HUES6 (cell line): ENCODE data around the gene TRAF3.

Experiments used
- H3K27ac ChIP-seq: 2 replicates; pipeline ENCODE4 v1.7.0; 2013; ENCODE audit warnings: low read depth, mild to moderate bottlenecking, low read length, inconsistent platforms
- H3K27me3 ChIP-seq: 2 replicates; pipeline ENCODE4 v1.6.1; 2013; ENCODE audit warnings: low read length; ENCODE audit not compliant: control insufficient read depth, insufficient read depth
- H3K36me3 ChIP-seq: 2 replicates; pipeline ENCODE4 v1.6.1; 2013; ENCODE audit warnings: low read length; ENCODE audit not compliant: control insufficient read depth, insufficient read depth
- H3K4me1 ChIP-seq: 2 replicates; pipeline ENCODE4 v1.6.1; 2013; ENCODE audit warnings: low read length; ENCODE audit not compliant: control insufficient read depth, insufficient read depth
- H3K4me3 ChIP-seq: 2 replicates; pipeline ENCODE4 v1.5.1; 2013; ENCODE audit warnings: low read depth, low read length
- H3K9ac ChIP-seq: one replicate; pipeline ENCODE4 v1.6.1; 2013; ENCODE audit warnings: mild to moderate bottlenecking, low read length
- H3K9me3 ChIP-seq: 2 replicates; pipeline ENCODE4 v1.6.1; 2013; ENCODE audit warnings: low read depth, low read length; ENCODE audit not compliant: control insufficient read depth, insufficient read depth

The TRAF3 gene

DNA sequence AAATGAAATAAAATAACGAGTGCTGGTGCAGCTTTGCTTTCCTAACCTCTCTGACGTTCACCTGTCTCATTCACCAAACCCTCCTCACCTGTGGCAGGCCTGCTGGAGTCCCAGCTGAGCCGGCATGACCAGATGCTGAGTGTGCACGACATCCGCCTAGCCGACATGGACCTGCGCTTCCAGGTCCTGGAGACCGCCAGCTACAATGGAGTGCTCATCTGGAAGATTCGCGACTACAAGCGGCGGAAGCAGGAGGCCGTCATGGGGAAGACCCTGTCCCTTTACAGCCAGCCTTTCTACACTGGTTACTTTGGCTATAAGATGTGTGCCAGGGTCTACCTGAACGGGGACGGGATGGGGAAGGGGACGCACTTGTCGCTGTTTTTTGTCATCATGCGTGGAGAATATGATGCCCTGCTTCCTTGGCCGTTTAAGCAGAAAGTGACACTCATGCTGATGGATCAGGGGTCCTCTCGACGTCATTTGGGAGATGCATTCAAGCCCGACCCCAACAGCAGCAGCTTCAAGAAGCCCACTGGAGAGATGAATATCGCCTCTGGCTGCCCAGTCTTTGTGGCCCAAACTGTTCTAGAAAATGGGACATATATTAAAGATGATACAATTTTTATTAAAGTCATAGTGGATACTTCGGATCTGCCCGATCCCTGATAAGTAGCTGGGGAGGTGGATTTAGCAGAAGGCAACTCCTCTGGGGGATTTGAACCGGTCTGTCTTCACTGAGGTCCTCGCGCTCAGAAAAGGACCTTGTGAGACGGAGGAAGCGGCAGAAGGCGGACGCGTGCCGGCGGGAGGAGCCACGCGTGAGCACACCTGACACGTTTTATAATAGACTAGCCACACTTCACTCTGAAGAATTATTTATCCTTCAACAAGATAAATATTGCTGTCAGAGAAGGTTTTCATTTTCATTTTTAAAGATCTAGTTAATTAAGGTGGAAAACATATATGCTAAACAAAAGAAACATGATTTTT lies 128.2 kb downstream of the TRAF3 start:
- Histone ChIP-seq H3K4me1 (no peaks in the 10 kb centered on the region), H3K9me3 (peaks cover 14% of the 10 kb centered on the region), H3K27me3 (no peaks in the 10 kb centered on the region), H3K36me3 (peaks cover 36% of the 10 kb centered on the region), H3K27ac (no peak overlapping the region), H3K4me3 (no peak overlapping the region), H3K9ac (no peak overlapping the region)

DNA sequence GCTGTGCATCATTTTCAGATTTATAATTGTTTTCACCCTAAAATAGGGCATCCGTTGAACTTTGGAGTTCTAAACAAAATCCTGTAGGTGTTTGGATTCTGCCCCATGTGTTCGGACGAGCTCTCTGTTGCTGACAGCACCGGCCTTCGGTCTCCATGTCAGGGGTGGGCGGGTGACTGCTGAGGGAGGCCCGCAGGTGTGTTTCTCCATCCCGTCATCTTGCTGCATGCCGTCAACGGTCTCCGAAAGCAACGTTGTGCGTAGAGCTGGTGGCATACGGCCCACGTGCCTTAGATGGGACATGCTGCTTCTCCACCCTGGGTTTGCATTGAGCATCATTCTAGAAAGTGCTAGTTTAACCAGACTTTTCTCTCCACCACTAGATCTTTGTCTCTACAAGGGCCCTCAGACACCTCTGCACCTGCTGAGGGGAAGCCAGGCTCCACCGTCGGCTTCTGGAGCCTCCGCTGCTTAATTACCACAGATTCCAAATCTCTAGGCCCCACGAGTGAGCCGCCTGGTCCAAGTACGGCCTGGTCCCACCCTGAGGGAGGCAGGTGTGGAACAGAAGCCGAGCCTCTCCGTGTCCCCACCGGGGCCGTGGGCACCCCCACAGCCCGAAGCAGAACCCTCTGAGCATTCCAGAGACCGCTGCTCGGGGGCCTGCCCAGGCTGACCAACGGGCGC lies 129.5 kb downstream of the TRAF3 start:
- Histone ChIP-seq H3K4me3 (no peak overlapping the region), H3K27me3 (no peaks in the 10 kb centered on the region), H3K36me3 (peaks cover 34% of the 10 kb centered on the region), H3K4me1 (no peaks in the 10 kb centered on the region), H3K27ac (no peak overlapping the region), H3K9ac (no peak overlapping the region), H3K9me3 (peaks cover 14% of the 10 kb centered on the region)

DNA sequence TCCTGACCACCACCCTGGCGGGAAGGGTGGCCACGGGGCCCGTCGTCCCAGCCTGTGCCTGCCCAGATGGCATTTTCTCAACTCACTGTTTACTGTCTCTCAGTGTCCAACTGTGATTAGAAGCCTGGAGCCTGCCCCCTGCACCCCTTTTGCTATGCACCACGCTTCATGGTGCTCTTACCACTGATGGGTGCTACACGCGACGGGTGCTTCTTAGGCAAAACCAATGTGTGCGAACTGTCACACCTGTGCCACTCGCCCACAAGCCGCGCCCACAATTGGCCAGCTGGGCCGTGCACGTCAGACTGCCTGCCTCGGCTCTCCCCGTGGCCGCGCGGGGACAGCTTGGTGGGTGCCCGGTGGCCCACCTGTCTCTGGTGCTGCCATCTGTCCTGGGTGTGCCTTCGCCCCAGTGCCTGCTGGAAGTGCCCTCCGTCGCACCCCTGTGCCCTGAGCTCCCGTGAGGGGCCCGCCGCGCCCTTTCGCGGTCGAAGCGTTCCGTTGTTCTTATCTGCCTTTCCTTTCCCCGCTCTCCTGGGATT lies 130.1 kb downstream of the TRAF3 start:
- Histone ChIP-seq H3K4me1 (no peaks in the 10 kb centered on the region), H3K27ac (no peak overlapping the region), H3K9ac (no peak overlapping the region), H3K36me3 (peaks cover 34% of the 10 kb centered on the region), H3K27me3 (no peaks in the 10 kb centered on the region), H3K9me3 (peaks cover 14% of the 10 kb centered on the region), H3K4me3 (no peak overlapping the region)

DNA sequence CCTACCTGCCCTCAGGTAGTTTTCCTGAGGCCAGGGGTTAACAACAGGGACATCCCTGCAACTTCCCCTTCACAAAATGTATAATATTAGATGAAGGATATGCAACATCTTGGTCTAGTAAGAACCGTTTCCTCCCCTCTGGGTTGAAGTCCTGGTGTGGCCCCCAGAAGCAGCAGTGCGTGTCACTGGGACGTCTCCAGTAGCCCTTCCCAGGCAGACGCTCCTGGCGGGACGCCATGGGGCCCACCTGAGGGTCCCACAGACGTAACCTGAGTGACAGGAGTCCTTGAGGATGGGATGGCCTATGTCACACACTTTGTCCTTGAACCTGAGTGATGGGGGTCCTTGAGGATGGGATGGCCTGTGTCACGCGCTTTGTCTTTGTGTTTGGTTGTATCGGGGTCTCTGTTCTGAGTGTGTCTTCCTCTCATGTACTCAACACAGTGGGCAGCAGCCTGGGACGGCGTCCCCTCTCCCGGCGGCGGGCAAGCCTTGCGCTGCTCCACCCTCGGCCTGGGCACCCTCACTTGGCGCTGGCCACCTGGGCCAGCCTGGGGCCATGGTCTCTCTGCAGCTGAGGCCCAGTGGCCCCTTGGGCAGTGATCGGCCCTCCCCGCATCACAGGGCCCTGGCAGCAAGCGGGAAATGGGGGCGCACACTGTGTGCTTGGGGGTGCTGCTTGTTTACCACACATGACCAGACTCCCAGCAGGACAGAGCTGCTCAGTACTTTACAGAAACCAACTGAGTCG lies 130.9 kb downstream of the TRAF3 start:
- Histone ChIP-seq H3K4me3 (no peak overlapping the region), H3K9ac (no peak overlapping the region), H3K27ac (no peak overlapping the region), H3K36me3 (peaks cover 31% of the 10 kb centered on the region), H3K27me3 (no peaks in the 10 kb centered on the region), H3K9me3 (peaks cover 14% of the 10 kb centered on the region), H3K4me1 (no peaks in the 10 kb centered on the region)

DNA sequence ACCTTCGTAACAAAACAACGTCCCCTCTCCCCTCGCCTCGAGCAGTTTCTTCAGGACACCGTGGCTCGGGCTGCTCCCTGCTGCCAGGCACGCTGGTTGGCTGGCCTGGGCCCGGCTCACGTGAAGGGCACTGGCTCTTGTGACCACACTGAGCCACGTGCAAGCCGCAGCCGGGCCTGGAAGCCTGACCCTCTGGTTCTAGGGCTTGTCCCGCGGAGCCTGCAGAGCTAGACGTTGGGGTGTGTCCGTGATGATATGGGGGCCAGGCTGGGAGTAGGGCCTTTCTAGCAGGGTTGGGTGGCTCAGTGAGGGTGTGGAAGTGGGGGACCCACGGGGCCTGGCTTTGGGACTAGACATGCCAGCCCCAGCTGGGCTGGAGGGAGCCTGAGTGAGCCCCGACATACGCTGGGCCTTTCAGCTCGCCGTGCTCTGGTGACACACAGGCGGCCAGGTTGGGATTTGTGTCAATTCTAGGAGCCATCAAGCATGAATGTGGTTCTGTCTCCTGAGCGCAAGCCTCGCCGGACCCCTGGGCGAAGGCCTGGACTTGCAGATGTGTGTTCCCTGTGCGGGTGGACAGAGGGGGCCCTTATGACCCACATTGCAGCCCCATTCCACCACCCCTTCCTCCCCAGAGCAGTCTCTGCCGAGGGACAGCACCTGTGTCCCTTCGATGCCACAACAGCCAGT lies 131.7 kb downstream of the TRAF3 start:
- H3K9ac ChIP-seq, result no peak overlapping the region
- H3K27ac ChIP-seq, result no peak overlapping the region
- H3K27me3 ChIP-seq, result no peaks in the 10 kb centered on the region
- H3K36me3 ChIP-seq, result peaks cover 26% of the 10 kb centered on the region
- no peak overlapping the region for H3K4me3 ChIP-seq
- H3K4me1 ChIP-seq, result no peaks in the 10 kb centered on the region
- H3K9me3 ChIP-seq, result peaks cover 14% of the 10 kb centered on the region

DNA sequence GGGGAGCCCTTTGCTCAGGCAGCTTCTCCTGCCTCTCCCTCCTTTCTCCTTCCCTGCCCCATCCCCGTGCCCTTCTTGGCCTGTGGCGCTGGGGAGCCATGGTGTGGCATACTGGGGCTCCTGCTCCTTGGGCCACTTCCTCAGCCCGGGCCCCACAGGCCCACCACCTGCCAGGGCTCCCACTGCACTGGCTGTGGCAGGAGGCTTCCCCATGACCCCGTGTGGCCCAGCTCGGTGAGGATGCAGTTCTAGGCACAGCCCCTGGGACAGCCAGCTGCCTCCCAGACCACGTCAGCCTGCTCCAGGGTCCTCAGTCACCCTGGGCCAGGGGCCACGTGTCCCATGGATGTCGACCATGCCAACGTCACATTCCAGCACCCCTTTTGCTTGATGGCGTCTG lies 132.2 kb downstream of the TRAF3 start:
- no peaks in the 10 kb centered on the region for H3K4me1 ChIP-seq
- H3K4me3 ChIP-seq, result no peak overlapping the region
- H3K36me3 ChIP-seq, result peaks cover 26% of the 10 kb centered on the region
- peaks cover 14% of the 10 kb centered on the region for H3K9me3 ChIP-seq
- no peaks in the 10 kb centered on the region for H3K27me3 ChIP-seq
- no peak overlapping the region for H3K9ac ChIP-seq
- no peak overlapping the region for H3K27ac ChIP-seq

DNA sequence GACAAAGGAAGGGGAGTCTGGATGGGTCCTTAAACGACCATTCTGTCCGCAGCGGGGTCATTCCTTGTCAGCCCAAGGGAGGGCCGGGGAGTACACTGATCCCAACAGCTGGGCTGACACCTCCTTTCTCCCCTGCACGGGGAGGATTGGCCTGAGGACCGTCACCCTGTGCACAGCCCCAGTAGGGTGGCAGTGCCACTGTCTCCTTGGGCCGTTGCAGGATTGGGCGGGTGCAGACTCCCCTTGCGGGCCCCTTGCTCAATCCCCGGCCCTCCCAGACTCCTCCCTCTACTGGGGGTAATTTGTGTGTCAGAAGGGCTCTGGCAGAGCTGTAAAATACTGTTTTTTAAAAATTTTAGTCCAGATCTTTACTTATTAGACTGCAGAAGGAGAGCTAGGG lies 132.7 kb downstream of the TRAF3 start:
- Histone ChIP-seq H3K36me3 (peaks cover 26% of the 10 kb centered on the region), H3K4me1 (no peaks in the 10 kb centered on the region), H3K4me3 (no peak overlapping the region), H3K27ac (no peak overlapping the region), H3K27me3 (no peaks in the 10 kb centered on the region), H3K9me3 (peaks cover 14% of the 10 kb centered on the region), H3K9ac (no peak overlapping the region)

DNA sequence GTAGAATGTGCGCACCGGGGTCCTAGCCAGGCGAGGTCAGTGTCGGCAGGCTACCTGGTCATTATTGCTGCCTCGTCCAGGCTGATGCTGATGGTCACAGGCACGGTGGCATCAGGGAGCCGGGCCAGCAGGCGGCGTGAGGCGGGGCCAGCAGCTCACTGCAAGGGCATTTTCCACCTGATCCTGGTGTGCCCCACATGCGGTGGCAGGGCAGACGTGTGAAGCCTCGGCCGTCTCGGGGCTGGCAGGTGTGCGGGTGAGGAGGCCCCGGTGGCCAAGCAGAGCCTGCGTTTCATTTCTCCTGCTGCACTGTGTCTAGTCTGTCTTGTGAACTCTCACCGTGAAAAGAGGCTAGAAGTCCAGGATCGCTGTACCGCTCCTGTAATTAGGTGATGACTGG lies 133.2 kb downstream of the TRAF3 start:
- Histone ChIP-seq H3K27me3 (no peaks in the 10 kb centered on the region), H3K36me3 (peaks cover 20% of the 10 kb centered on the region), H3K27ac (no peak overlapping the region), H3K4me3 (no peak overlapping the region), H3K9ac (no peak overlapping the region), H3K4me1 (no peaks in the 10 kb centered on the region), H3K9me3 (peaks cover 14% of the 10 kb centered on the region)

DNA sequence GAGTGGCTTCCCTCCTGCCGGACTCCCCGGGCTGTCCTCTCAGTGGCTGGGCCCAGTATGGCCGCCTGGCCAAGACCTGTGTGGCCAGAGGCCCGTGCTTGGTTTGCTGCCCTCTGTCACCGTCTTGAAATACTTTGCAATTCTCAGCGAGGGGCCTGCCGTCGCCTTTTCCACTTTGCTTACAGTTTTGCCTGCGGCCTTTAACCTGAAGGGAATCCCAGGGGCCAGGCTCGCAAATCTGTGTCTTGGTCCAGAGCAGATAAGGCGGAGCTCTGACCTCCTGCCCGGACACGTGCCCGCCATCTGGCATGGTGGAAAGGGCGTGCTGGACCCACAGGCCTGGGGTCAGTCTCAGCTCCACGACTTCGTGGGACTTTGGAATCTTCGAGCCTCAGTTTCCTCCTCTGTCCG lies 134.3 kb downstream of the TRAF3 start:
- no peaks in the 10 kb centered on the region for H3K27me3 ChIP-seq
- peaks cover 12% of the 10 kb centered on the region for H3K36me3 ChIP-seq
- H3K4me3 ChIP-seq, result no peak overlapping the region
- no peaks in the 10 kb centered on the region for H3K4me1 ChIP-seq
- H3K27ac ChIP-seq, result no peak overlapping the region
- no peak overlapping the region for H3K9ac ChIP-seq
- peaks cover 11% of the 10 kb centered on the region for H3K9me3 ChIP-seq

DNA sequence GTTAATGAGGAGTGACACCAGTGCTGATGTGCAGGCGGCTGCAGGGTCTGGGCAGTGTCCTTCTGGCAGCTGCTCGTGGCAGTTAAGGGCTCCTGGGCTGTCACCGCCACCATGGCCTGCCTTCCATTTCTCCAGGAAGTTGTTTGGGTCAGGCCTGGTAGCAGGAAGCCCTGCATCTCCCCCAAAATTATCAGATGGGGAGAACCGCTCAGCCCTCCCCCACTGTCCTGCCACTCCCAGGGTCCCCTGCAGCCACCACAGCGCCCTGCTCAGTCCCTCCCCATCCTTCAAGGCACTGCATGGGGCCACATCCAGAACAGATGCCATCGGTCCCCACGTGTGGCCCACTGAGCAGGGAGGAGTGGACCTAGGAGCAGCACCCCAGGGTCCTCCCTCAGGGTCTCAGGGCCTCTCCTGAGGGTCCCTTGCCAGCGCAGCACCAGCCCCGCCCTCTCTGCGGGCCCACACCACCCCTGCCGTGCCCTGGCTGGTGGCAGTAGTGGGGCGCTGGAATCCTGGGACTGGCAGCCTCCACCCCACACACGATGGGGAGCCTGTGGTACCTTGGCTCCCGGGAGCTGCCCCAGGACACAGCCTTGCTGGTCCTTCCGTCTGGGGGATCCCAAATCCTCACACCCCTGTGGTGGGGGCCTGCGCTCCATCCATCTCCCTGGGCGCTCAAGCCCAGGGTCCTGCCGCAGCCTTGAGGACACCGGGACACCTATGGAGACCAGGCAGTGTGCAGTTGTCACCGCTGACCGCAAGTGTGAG lies 134.9 kb downstream of the TRAF3 start:
- Histone ChIP-seq H3K4me1 (no peaks in the 10 kb centered on the region), H3K9ac (no peak overlapping the region), H3K27me3 (no peaks in the 10 kb centered on the region)

More for the DNA sequence above, 134.9 kb downstream of the TRAF3 start:
- Histone ChIP-seq H3K9me3 (peaks cover 5% of the 10 kb centered on the region; the same call in 1 of the 2 replicates), H3K27ac (no peak overlapping the region), H3K36me3 (peaks cover 6% of the 10 kb centered on the region), H3K4me3 (no peak overlapping the region)
